ENCODE results near the gene NPEPPS. TPM values are rescaled to one million over a fixed set of nuclear protein-coding genes. Genes with fewer than 3 reads are reported as not detected.

NPEPPS gene
- total and polyA plus RNA-seq, 2 of the 13 experiments (the other 11 are each of a cell fraction or from before 2014, with no cell fraction given), result 53.5 to 127 TPM

DNA sequence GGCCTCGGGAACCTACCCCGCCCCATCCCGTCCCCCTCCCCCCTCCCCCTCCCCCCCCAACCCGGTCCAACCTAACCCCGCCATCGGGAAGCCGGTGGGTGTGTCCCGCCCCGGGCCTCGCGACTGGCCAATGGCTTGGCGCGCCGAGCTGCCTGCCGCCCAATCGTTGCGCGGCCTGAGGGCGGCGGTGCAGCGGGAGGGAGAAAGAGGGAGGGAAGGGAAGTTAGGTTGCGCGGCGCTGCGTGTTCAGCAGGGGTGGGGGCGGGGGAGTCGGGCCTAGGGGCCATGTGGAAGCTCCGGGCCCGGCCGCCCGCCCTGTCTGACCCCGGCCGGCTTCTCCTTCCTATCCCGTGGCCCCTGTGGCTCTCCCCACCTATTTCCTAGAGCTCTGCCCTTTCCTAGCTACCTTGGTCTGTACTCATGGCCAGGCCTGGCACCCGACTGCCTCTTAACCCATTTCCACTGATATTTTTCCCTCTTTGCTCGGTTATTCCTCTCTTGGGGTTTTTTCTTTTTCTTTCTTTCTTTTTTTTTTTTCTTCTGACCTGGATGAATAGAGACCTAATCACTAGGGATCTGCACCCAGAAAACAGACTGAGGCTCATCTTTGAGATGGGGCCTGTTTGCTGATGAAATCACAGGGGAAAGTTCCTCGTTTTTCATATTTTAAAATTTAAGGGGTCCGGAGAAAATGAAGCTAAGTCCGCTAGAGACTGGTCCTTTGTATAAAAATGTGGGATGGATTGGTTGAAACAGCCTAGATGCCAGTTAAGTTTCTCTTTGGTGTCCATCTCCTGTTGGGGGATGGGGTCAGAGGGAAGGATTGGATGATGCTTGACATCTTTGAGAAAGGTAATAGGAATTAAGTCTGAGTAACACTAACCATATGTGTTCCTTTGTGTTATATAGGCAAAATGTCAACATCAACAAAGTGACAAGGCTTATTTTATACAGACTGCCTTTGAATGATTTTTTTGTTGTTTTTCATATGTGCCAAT, 119.9 kb downstream of the NPEPPS start (continued):
- TF ChIP-seq, protein P1, sequence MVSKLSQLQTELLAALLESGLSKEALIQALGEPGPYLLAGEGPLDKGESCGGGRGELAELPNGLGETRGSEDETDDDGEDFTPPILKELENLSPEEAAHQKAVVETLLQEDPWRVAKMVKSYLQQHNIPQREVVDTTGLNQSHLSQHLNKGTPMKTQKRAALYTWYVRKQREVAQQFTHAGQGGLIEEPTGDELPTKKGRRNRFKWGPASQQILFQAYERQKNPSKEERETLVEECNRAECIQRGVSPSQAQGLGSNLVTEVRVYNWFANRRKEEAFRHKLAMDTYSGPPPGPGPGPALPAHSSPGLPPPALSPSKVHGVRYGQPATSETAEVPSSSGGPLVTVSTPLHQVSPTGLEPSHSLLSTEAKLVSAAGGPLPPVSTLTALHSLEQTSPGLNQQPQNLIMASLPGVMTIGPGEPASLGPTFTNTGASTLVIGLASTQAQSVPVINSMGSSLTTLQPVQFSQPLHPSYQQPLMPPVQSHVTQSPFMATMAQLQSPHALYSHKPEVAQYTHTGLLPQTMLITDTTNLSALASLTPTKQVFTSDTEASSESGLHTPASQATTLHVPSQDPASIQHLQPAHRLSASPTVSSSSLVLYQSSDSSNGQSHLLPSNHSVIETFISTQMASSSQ (IDR thresholded peaks at IDR 0.05; ENCODE audit: low read depth), result no peak
- TF ChIP-seq, protein P1 (CRISPR knock-in tag; IDR thresholded peaks at IDR 0.05; ENCODE audit: borderline replicate concordance), result 0 out of 2 replicates have a peak, but pooled peaks have one; percentile 29
- peak; percentile 77; the same call in 1 of the 2 replicates for TF ChIP-seq IRX3 (CRISPR knock-in tag; IDR thresholded peaks at IDR 0.05; ENCODE audit: borderline replicate concordance, low read depth)
- TF ChIP-seq HDAC2 (CRISPR knock-in tag; IDR thresholded peaks at IDR 0.05), result peak; percentile 37; the same call in 1 of the 2 replicates
- TF ChIP-seq, protein P2, sequence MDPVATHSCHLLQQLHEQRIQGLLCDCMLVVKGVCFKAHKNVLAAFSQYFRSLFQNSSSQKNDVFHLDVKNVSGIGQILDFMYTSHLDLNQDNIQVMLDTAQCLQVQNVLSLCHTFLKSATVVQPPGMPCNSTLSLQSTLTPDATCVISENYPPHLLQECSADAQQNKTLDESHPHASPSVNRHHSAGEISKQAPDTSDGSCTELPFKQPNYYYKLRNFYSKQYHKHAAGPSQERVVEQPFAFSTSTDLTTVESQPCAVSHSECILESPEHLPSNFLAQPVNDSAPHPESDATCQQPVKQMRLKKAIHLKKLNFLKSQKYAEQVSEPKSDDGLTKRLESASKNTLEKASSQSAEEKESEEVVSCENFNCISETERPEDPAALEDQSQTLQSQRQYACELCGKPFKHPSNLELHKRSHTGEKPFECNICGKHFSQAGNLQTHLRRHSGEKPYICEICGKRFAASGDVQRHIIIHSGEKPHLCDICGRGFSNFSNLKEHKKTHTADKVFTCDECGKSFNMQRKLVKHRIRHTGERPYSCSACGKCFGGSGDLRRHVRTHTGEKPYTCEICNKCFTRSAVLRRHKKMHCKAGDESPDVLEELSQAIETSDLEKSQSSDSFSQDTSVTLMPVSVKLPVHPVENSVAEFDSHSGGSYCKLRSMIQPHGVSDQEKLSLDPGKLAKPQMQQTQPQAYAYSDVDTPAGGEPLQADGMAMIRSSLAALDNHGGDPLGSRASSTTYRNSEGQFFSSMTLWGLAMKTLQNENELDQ (CRISPR knock-in tag; IDR thresholded peaks at IDR 0.05; ENCODE audit: borderline replicate concordance), result no peak
- no peak for TF ChIP-seq FOSL1 (CRISPR knock-in tag; IDR thresholded peaks at IDR 0.05; ENCODE audit: borderline replicate concordance)
- TF ChIP-seq, protein P3, sequence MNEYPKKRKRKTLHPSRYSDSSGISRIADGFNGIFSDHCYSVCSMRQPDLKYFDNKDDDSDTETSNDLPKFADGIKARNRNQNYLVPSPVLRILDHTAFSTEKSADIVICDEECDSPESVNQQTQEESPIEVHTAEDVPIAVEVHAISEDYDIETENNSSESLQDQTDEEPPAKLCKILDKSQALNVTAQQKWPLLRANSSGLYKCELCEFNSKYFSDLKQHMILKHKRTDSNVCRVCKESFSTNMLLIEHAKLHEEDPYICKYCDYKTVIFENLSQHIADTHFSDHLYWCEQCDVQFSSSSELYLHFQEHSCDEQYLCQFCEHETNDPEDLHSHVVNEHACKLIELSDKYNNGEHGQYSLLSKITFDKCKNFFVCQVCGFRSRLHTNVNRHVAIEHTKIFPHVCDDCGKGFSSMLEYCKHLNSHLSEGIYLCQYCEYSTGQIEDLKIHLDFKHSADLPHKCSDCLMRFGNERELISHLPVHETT (CRISPR knock-in tag; conservative IDR thresholded peaks at IDR 0.05), result 0 out of 2 replicates have a peak, but pooled peaks have one; percentile 47
- TF ChIP-seq ZC3H13 (CRISPR knock-in tag; IDR thresholded peaks at IDR 0.05), result no peak
- TF ChIP-seq, protein P4, sequence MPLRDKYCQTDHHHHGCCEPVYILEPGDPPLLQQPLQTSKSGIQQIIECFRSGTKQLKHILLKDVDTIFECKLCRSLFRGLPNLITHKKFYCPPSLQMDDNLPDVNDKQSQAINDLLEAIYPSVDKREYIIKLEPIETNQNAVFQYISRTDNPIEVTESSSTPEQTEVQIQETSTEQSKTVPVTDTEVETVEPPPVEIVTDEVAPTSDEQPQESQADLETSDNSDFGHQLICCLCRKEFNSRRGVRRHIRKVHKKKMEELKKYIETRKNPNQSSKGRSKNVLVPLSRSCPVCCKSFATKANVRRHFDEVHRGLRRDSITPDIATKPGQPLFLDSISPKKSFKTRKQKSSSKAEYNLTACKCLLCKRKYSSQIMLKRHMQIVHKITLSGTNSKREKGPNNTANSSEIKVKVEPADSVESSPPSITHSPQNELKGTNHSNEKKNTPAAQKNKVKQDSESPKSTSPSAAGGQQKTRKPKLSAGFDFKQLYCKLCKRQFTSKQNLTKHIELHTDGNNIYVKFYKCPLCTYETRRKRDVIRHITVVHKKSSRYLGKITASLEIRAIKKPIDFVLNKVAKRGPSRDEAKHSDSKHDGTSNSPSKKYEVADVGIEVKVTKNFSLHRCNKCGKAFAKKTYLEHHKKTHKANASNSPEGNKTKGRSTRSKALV (CRISPR knock-in tag; IDR thresholded peaks at IDR 0.05), result peak; percentile 43; the same call in 1 of the 2 replicates
- TF ChIP-seq, protein P5, sequence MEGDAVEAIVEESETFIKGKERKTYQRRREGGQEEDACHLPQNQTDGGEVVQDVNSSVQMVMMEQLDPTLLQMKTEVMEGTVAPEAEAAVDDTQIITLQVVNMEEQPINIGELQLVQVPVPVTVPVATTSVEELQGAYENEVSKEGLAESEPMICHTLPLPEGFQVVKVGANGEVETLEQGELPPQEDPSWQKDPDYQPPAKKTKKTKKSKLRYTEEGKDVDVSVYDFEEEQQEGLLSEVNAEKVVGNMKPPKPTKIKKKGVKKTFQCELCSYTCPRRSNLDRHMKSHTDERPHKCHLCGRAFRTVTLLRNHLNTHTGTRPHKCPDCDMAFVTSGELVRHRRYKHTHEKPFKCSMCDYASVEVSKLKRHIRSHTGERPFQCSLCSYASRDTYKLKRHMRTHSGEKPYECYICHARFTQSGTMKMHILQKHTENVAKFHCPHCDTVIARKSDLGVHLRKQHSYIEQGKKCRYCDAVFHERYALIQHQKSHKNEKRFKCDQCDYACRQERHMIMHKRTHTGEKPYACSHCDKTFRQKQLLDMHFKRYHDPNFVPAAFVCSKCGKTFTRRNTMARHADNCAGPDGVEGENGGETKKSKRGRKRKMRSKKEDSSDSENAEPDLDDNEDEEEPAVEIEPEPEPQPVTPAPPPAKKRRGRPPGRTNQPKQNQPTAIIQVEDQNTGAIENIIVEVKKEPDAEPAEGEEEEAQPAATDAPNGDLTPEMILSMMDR (CRISPR knock-in tag; IDR thresholded peaks at IDR 0.05), result no peak
- peak; percentile 20; the same call in 1 of the 2 replicates for TF ChIP-seq RAD21 (CRISPR knock-in tag; IDR thresholded peaks at IDR 0.05)
- peak; percentile 76 for TF ChIP-seq POGZ (CRISPR knock-in tag; IDR thresholded peaks at IDR 0.05)
- TF ChIP-seq HNF4G (IDR thresholded peaks at IDR 0.05; ENCODE audit: borderline replicate concordance, low read depth, low read length), result peak; percentile 23; the same call in 1 of the 2 replicates
- TF ChIP-seq HNF4G (CRISPR knock-in tag; IDR thresholded peaks at IDR 0.05; ENCODE audit: borderline replicate concordance, low read depth), result no peak
- peak; percentile 63 for TF ChIP-seq RXRA (CRISPR knock-in tag; IDR thresholded peaks at IDR 0.05)
